Breast epithelium (tissue), 4 donors: ENCODE measurements around the gene NHLRC4. TPM values are rescaled to one million over a fixed set of nuclear protein-coding genes. Genes with fewer than 3 reads are reported as not detected.

ENCODE experiments used
- DNase-seq, 2 donors: peaks; one replicate each; pipeline ENCODE4 v3.0.0-alpha.2; 2019; ENCODE audit warnings: low spot score in 2 of 2
- H3K27ac ChIP-seq, 2 donors: fragments of 200-600 bp; sonication (generic) in 1 of 2; one replicate each; pipeline ENCODE4 v1.5.1; 2016 to 2019; ENCODE audit warnings: mild to moderate bottlenecking in 1 of 2
- H3K27me3 ChIP-seq, 2 donors: fragments of 200-600 bp; sonication (generic) in 1 of 2; one replicate each; pipeline versions ENCODE4 v1.5.1 to v1.6.0; 2017 to 2019; ENCODE audit warnings: control low read depth in 1 of 2, mild to moderate bottlenecking in 1 of 2
- H3K36me3 ChIP-seq: fragments of 200-600 bp; one replicate; pipeline ENCODE4 v1.5.1; 2019
- H3K4me1 ChIP-seq, 2 donors: fragments of 200-600 bp; sonication (generic); one replicate each; pipeline ENCODE4 v1.5.1; 2016 to 2019; ENCODE audit warnings: control low read depth in 1 of 2
- H3K4me3 ChIP-seq, 3 donors: fragments of 200-600 bp; sonication (generic); 1 replicate in 2 of 3; 2 replicates in 1 of 3; pipeline ENCODE4 v1.5.1; 2016 to 2019; ENCODE audit warnings: mild to moderate bottlenecking in 3 of 3, moderate library complexity in 2 of 3
- H3K9me3 ChIP-seq, 2 donors: fragments of 200-600 bp; sonication (generic) in 1 of 2; one replicate each; pipeline ENCODE4 v1.5.1; 2016 to 2019; ENCODE audit warnings: control low read depth in 1 of 2
- POLR2A ChIP-seq: fragments of 450-650 bp; IDR thresholded peaks from one replicate; pipeline ENCODE4 v1.6.1; 2016; ENCODE audit warnings: antibody characterized with exemption, mild to moderate bottlenecking, moderate library complexity
- POLR2AphosphoS5 ChIP-seq, 3 donors: sonication (generic); formaldehyde crosslinking; IDR thresholded peaks; one replicate each; pipeline ENCODE4 v1.6.1; 2017; ENCODE audit warnings: antibody characterized with exemption in 3 of 3
- intact Hi-C: fragments of 100-400 bp; cut with DNase I; formaldehyde crosslinking; loops from one replicate; pipeline ENCODE4 v1.15.1; 2023; ENCODE audit warnings: low total_unique reads
- total RNA-seq, 3 donors: library from RNA; depleted of rRNA; stranded (reverse); fragments of >200 nt; gene quantifications; one replicate each; pipeline ENCODE4 v1.1.0, GENCODE V29; 2016
- TF ChIP-seq, protein P1 (sequence below), 3 donors: fragments of 450-650 bp; IDR thresholded peaks; one replicate each; pipeline ENCODE4 v1.5.1; 2016 to 2017; ENCODE audit warnings: antibody characterized with exemption in 3 of 3, mild to moderate bottlenecking in 3 of 3, moderate library complexity in 3 of 3

Gene NHLRC4
- total RNA-seq, 3 donors from 2014 or later, result 0.32 to 1.9 (median 0.66) TPM

DNA sequence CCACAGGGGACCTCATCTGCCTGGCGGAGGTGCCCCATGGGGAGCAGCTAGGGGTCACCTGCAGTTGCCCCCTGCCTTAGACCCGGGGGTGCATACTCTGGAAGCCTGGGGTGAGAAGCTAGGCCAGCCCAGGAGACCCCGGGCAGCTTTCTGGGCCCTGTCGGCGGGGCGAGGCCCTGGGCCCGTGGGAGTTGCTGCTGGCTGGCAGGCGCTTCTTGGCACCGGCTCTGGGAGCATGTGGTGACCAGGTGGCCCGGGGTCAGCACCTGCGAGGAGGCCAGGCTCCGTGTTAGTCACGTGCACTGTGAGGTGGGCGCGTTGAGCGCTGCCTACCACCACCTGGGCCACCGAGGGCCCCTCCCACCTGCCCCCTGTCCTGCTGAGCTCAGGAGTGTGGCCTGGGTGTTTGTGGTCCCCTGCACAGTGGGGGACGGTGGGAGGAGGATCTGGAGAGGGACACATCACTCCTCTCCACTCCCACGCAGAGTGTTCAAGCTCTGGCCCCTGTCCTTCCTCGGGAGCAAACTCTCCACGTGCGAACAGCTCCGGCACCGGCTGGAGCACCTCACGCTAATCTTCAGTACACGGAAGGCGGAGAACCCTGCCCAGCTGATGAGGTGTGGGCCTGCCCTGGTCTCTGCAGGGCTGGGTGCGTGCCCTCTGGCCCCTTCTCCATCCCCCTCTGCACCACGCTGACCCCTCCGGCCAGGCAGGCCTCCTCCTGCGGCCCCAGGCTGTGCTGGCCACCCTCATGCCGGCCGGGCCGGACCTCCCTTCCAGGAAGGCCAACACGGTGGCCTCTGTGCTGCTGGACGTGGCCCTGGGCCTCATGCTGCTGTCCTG is 8.8 kb downstream of the NHLRC4 start:
- H3K27ac ChIP-seq, result no peak overlapping the region
- no peaks in the 10 kb centered on the region for H3K36me3 ChIP-seq
- no peak overlapping the region for H3K4me3 ChIP-seq
- H3K9me3 ChIP-seq, result no peaks in the 10 kb centered on the region
- no peaks in the 10 kb centered on the region for H3K4me1 ChIP-seq
- no peaks in the 10 kb centered on the region for H3K27me3 ChIP-seq
- no peak for DNase-seq
- intact Hi-C loops, result no loop called here
- TF ChIP-seq, protein P1, sequence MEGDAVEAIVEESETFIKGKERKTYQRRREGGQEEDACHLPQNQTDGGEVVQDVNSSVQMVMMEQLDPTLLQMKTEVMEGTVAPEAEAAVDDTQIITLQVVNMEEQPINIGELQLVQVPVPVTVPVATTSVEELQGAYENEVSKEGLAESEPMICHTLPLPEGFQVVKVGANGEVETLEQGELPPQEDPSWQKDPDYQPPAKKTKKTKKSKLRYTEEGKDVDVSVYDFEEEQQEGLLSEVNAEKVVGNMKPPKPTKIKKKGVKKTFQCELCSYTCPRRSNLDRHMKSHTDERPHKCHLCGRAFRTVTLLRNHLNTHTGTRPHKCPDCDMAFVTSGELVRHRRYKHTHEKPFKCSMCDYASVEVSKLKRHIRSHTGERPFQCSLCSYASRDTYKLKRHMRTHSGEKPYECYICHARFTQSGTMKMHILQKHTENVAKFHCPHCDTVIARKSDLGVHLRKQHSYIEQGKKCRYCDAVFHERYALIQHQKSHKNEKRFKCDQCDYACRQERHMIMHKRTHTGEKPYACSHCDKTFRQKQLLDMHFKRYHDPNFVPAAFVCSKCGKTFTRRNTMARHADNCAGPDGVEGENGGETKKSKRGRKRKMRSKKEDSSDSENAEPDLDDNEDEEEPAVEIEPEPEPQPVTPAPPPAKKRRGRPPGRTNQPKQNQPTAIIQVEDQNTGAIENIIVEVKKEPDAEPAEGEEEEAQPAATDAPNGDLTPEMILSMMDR (IDR thresholded peaks at IDR 0.05), result no peak
- TF ChIP-seq POLR2AphosphoS5 (IDR thresholded peaks at IDR 0.05), result no peak

DNA sequence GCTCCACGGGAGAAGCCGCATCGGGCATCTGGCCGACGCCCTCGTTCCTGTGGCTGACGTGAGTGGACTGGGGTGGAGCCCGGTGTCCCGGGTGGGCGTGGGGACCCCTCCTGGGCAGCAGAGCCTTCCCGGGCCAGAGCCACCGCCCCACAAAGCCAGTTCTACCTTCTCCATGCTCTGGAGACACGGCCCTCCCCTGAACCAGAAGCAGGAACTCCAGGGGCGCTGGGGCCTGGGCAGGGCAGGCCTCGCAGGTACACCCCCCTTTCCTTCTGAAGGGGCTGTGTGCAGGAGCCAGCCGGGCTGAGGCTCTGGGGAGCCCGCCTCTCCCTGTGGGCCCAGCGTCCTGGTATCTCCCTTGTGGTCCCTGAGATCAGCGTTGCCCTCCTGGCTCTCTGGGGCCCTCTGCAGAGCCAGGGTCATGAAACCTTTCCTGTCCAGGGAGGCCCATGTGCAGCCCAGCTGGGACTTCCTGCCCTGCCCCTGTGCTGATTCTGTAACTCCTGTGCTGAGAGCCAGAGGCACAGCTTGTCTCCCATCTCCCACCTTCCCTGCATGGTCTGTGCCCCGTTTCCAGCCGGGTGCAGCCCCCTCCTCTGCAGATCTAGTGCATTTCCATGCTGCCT is 9.5 kb downstream of the NHLRC4 start:
- no peak for TF ChIP-seq POLR2A
- no peak for TF ChIP-seq POLR2AphosphoS5 (IDR thresholded peaks at IDR 0.05)
- TF ChIP-seq, protein P1 (IDR thresholded peaks at IDR 0.05), result no peak
- intact Hi-C loops, result no loop called here

DNA sequence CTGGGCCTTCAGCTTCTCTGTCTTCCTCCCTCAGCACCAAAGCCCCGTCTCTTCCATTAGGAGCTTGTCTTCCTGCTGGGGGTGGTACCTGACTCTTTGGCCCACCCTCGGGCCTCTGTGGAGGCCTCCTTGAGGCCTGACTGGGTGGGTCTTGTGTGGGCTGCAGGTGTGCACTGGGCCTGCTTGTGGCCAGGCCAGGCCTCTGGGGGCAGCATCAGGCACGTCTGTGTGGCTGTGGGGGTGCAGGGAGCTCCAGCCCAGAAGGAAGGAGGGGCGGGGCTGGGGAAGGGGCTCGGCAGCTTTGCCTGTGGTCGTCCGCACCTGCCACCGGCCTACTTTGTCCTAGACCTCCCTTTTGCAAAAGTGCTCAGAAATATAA is 10.0 kb downstream of the NHLRC4 start:
- Histone ChIP-seq H3K36me3 (no peaks in the 10 kb centered on the region), H3K9me3 (no peaks in the 10 kb centered on the region), H3K4me3 (no peak overlapping the region), H3K27ac (no peak overlapping the region), H3K27me3 (no peaks in the 10 kb centered on the region), H3K4me1 (no peaks in the 10 kb centered on the region)
- no peak for DNase-seq
- intact Hi-C loops, result no loop called here
- TF ChIP-seq POLR2A (no peak), POLR2AphosphoS5 (IDR thresholded peaks at IDR 0.05) (no peak)
- TF ChIP-seq, protein P1 (IDR thresholded peaks at IDR 0.05), result no peak

More for the DNA sequence above, 9.5 kb downstream of the NHLRC4 start:
- no peak for DNase-seq
- Histone ChIP-seq H3K27ac (no peak overlapping the region), H3K9me3 (no peaks in the 10 kb centered on the region), H3K36me3 (no peaks in the 10 kb centered on the region), H3K4me1 (no peaks in the 10 kb centered on the region), H3K4me3 (no peak overlapping the region), H3K27me3 (no peaks in the 10 kb centered on the region)

DNA sequence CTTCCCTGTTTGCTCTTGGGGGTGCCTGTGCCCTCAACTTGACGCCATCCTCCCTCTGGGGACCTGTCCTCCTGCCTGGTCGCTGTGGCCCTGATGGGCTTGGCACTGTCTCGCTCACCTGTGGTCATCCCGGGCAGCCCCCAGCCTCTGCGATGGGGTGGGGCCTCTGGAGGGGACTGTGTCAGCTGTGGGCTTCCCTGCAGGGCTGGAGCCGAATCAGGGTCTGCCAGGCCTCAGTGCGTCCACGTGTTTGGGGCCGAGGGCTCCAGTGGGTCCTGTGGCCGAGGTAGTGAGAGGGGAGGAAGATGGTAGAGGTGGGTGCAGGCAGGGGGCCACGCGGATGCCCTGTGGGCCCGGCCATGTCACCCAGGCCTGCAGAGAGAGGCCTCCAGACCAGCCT is 11.0 kb downstream of the NHLRC4 start:
- TF ChIP-seq POLR2A (no peak), POLR2AphosphoS5 (IDR thresholded peaks at IDR 0.05) (no peak)
- TF ChIP-seq, protein P1 (IDR thresholded peaks at IDR 0.05), result no peak

DNA sequence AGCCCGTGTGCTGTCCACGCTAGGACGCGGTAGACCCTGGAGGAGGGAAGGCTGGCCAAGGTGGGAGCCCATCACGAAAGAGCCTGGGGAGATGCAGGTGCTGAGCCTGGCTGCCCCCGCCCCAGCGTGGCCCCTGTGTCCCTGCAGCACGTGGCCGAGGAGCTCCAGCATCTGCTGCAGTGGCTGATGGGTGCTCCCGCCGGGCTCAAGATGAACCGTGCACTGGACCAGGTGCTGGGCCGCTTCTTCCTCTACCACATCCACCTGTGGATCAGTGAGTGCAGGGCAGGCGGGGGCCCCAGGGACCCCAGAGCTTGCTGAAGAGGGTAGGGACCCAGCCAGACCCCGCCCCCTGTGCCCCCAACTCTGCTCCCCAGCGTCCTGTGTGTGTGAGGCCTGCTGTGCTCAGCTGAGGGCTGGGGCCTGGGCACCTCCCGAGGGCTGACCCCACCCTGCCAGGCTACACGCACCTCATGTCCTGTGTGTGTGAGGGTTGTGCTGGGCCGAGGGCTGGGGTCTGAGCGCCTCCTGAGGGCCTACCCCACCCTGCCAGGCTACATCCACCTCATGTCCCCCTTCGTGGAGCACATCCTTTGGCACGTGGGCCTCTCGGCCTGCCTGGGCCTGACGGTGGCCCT is 11.5 kb downstream of the NHLRC4 start:
- no peak overlapping the region for H3K27ac ChIP-seq
- no peaks in the 10 kb centered on the region for H3K4me1 ChIP-seq
- TF ChIP-seq POLR2A (no peak), POLR2AphosphoS5 (IDR thresholded peaks at IDR 0.05) (no peak)
- TF ChIP-seq, protein P1 (IDR thresholded peaks at IDR 0.05), result no peak
- intact Hi-C loops, result no loop called here
- no peak for DNase-seq
- H3K4me3 ChIP-seq, result no peak overlapping the region
- no peaks in the 10 kb centered on the region for H3K36me3 ChIP-seq
- H3K27me3 ChIP-seq, result no peaks in the 10 kb centered on the region
- H3K9me3 ChIP-seq, result no peaks in the 10 kb centered on the region

More for the DNA sequence above, 11.0 kb downstream of the NHLRC4 start:
- Histone ChIP-seq H3K4me3 (no peak overlapping the region), H3K4me1 (no peaks in the 10 kb centered on the region), H3K36me3 (no peaks in the 10 kb centered on the region), H3K27ac (no peak overlapping the region), H3K9me3 (no peaks in the 10 kb centered on the region), H3K27me3 (no peaks in the 10 kb centered on the region)
- intact Hi-C loops, result no loop called here
- no peak for DNase-seq
